AG04450 (cell line): Measurements from ENCODE around the gene DGCR6. TPM values are rescaled to one million over a fixed set of nuclear protein-coding genes. Genes with fewer than 3 reads are reported as not detected.

ENCODE experiments used
- polyA plus RNA-seq: library from polyadenylated mRNA; depleted of rRNA; stranded (reverse); fragments of >200 nt; gene quantifications from 2 replicates; pipeline ENCODE4 v1.2.3, GENCODE V29; 2011; rRNA removed

The DGCR6 gene
- polyA plus RNA-seq, 1 experiment = 0.06 TPM

Other genes starting within 250 kb of the DGCR6 start
- gene PRODH, start 30.0 kb downstream of the DGCR6 start, polyA plus RNA-seq = not detected in 2 replicates
- 23.0 and 33.9 TPM in 2 replicates for gene DGCR2, start 216.1 kb downstream of the DGCR6 start, polyA plus RNA-seq
- not detected in 2 replicates for gene TSSK2, start 225.0 kb downstream of the DGCR6 start, polyA plus RNA-seq
- 8.8 and 11.9 TPM in 2 replicates for gene ESS2, start 238.3 kb downstream of the DGCR6 start, polyA plus RNA-seq
- not detected in 2 replicates for gene GSC2, start 244.0 kb downstream of the DGCR6 start, polyA plus RNA-seq